ENCODE measurements around the gene SV2B. TPM values are rescaled to one million over a fixed set of nuclear protein-coding genes. Genes with fewer than 3 reads are reported as not detected.

SV2B gene
- total RNA-seq, 1 experiment from 2014 or later, result 1.4 TPM

- TF ChIP-seq, protein P1, sequence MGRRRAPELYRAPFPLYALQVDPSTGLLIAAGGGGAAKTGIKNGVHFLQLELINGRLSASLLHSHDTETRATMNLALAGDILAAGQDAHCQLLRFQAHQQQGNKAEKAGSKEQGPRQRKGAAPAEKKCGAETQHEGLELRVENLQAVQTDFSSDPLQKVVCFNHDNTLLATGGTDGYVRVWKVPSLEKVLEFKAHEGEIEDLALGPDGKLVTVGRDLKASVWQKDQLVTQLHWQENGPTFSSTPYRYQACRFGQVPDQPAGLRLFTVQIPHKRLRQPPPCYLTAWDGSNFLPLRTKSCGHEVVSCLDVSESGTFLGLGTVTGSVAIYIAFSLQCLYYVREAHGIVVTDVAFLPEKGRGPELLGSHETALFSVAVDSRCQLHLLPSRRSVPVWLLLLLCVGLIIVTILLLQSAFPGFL (CRISPR knock-in tag; IDR thresholded peaks at IDR 0.05; ENCODE audit: borderline replicate concordance), result no peak
Observed at GRCh38 chr15:91249591-91249990, 149.5 kb downstream of the SV2B start (continued).

DNA sequence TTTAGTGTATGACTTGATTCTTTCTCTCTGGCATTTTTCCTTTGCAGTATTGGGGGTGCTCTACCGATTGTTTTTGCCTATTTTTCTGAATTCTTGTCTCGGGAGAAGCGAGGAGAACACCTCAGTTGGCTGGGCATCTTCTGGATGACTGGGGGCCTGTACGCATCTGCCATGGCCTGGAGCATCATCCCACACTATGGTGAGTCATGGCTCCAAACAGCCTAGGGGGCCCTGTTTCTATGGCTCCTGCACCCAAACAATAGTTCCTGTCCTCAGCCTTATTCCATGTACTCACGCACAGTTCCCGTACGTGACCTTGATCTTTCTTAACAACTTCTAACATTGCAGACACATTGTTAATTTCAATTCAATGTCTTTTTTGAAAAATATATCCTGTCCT lies 152.3 kb downstream of the SV2B start:
- H3K27ac Mint-ChIP-seq, result no peak overlapping the region
- H3K4me3 Mint-ChIP-seq, result no peak overlapping the region
- no peak for ATAC-seq
- no peak for DNase-seq (ENCODE audit: low spot score)
- TF ChIP-seq, protein P2, sequence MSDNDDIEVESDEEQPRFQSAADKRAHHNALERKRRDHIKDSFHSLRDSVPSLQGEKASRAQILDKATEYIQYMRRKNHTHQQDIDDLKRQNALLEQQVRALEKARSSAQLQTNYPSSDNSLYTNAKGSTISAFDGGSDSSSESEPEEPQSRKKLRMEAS (CRISPR knock-in tag; IDR thresholded peaks at IDR 0.05), result no peak
- TF ChIP-seq HMGA2 (CRISPR knock-in tag; IDR thresholded peaks at IDR 0.05), result no peak
- TF ChIP-seq, protein P3, sequence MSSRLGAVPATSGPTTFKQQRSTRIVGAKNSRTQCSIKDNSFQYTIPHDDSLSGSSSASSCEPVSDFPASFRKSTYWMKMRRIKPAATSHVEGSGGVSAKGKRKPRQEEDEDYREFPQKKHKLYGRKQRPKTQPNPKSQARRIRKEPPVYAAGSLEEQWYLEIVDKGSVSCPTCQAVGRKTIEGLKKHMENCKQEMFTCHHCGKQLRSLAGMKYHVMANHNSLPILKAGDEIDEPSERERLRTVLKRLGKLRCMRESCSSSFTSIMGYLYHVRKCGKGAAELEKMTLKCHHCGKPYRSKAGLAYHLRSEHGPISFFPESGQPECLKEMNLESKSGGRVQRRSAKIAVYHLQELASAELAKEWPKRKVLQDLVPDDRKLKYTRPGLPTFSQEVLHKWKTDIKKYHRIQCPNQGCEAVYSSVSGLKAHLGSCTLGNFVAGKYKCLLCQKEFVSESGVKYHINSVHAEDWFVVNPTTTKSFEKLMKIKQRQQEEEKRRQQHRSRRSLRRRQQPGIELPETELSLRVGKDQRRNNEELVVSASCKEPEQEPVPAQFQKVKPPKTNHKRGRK (CRISPR knock-in tag; IDR thresholded peaks at IDR 0.05; ENCODE audit: borderline replicate concordance), result no peak
- TF ChIP-seq ZNF219 (CRISPR knock-in tag; IDR thresholded peaks at IDR 0.05; ENCODE audit: borderline replicate concordance), result no peak
- TF ChIP-seq CREM (CRISPR knock-in tag; IDR thresholded peaks at IDR 0.05), result no peak
- no peak for TF ChIP-seq NFATC4 (CRISPR knock-in tag; IDR thresholded peaks at IDR 0.05)
- TF ChIP-seq GABPB1 (CRISPR knock-in tag; IDR thresholded peaks at IDR 0.05), result no peak
- TF ChIP-seq HMGXB4 (CRISPR knock-in tag; IDR thresholded peaks at IDR 0.05), result no peak
- TF ChIP-seq, protein P4, sequence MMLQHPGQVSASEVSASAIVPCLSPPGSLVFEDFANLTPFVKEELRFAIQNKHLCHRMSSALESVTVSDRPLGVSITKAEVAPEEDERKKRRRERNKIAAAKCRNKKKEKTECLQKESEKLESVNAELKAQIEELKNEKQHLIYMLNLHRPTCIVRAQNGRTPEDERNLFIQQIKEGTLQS (CRISPR knock-in tag; conservative IDR thresholded peaks at IDR 0.05), result no peak
- TF ChIP-seq PRDM15 (CRISPR knock-in tag; IDR thresholded peaks at IDR 0.05), result no peak
- no peak for TF ChIP-seq JUN (CRISPR knock-in tag; IDR thresholded peaks at IDR 0.05)
- no peak for TF ChIP-seq E2F4 (CRISPR knock-in tag; IDR thresholded peaks at IDR 0.05; ENCODE audit: borderline replicate concordance, low read depth)
- TF ChIP-seq ZMAT4 (CRISPR knock-in tag; IDR thresholded peaks at IDR 0.05), result no peak
- TF ChIP-seq KAT7 (CRISPR knock-in tag; IDR thresholded peaks at IDR 0.05; ENCODE audit: borderline replicate concordance), result no peak
- TF ChIP-seq ZNF138 (CRISPR knock-in tag; conservative IDR thresholded peaks at IDR 0.05), result no peak
- H3K27me3 Mint-ChIP-seq (ENCODE audit: low read depth), result no peaks in the 10 kb centered on the region
- H3K9me3 Mint-ChIP-seq, result peaks cover 7% of the 10 kb centered on the region
- CTCF ChIA-PET, result no interaction called here
- H3K36me3 Mint-ChIP-seq, result no peaks in the 10 kb centered on the region
- no peaks in the 10 kb centered on the region for H3K4me1 Mint-ChIP-seq
- POLR2A ChIA-PET, result no interaction called here

All from WTC11 (cell line).